CD4-positive, alpha-beta T cell (primary cell): ENCODE results near the gene TAF1C. TPM values are rescaled to one million over a fixed set of nuclear protein-coding genes. Genes with fewer than 3 reads are reported as not detected.

Experiments
- ATAC-seq: fragments of 200-7000 bp; cut with Tn5 transposase; one replicate; pipeline ENCODE4 v1.10.0; 2022; ENCODE audit warnings: mild to moderate bottlenecking; ENCODE audit not compliant: poor library complexity
- CTCF ChIA-PET: fragments of 350-600 bp; sonication (Branson Sonifier 250); formaldehyde crosslinking; loops from one replicate; lab custom pipeline; 2021; ENCODE audit warnings: antibody characterized with exemption, inconsistent platforms; lab: Charles Lee
- POLR2A ChIA-PET: fragments of 350-600 bp; sonication (Branson Sonifier 250); formaldehyde crosslinking; loops from one replicate; lab custom pipeline; 2021; ENCODE audit warnings: antibody characterized with exemption, inconsistent platforms; lab: Charles Lee
- DNase-seq, 14 experiments: peaks; one replicate each; pipeline ENCODE4 v3.0.0-alpha.2; 2013 to 2020; ENCODE audit warnings: mixed read lengths in 2 of 14
- H3K27ac ChIP-seq, 2 donors: one replicate each; pipeline versions ENCODE4 v1.5.1 to v1.7.0; 2013; ENCODE audit warnings: low read length in 2 of 2, low read depth in 1 of 2, mild to moderate bottlenecking in 1 of 2
- H3K27me3 ChIP-seq, 2 experiments: 1 replicate in 1 of 2; 2 replicates in 1 of 2; pipeline versions ENCODE4 v1.6.1 to v1.7.0; 2013; ENCODE audit warnings: low read length in 2 of 2, control low read depth in 1 of 2, mild to moderate bottlenecking in 1 of 2, moderate library complexity in 1 of 2; ENCODE audit not compliant: insufficient read depth in 2 of 2, control insufficient read depth in 1 of 2
- H3K36me3 ChIP-seq: one replicate; pipeline ENCODE4 v1.6.1; 2013; ENCODE audit warnings: low read length, control low read depth; ENCODE audit not compliant: insufficient read depth
- H3K4me1 ChIP-seq: one replicate; pipeline ENCODE4 v1.6.1; 2013; ENCODE audit warnings: low read length, control low read depth; ENCODE audit not compliant: insufficient read depth
- H3K4me3 ChIP-seq: one replicate; pipeline ENCODE4 v1.5.1; 2013; ENCODE audit warnings: mild to moderate bottlenecking, low read length, moderate library complexity
- H3K9me3 ChIP-seq, 2 experiments: 1 replicate in 1 of 2; 2 replicates in 1 of 2; pipeline versions ENCODE4 v1.6.1 to v1.7.0; 2013; ENCODE audit warnings: low read length in 2 of 2, mild to moderate bottlenecking in 2 of 2, control low read depth in 1 of 2, moderate library complexity in 1 of 2; ENCODE audit not compliant: control insufficient read depth in 1 of 2, insufficient read depth in 1 of 2
- H3K27ac Mint-ChIP-seq: one replicate; pipeline ENCODE4 v1.8.0; 2020; ENCODE audit warnings: mixed read lengths
- H3K27me3 Mint-ChIP-seq: one replicate; pipeline ENCODE4 v1.8.0; 2021; ENCODE audit warnings: mixed read lengths
- H3K36me3 Mint-ChIP-seq: one replicate; pipeline ENCODE4 v1.8.0; 2021; ENCODE audit warnings: low read depth, mixed read lengths
- H3K4me1 Mint-ChIP-seq: one replicate; pipeline ENCODE4 v1.8.0; 2021; ENCODE audit warnings: low read depth, mixed read lengths
- H3K4me3 Mint-ChIP-seq: one replicate; pipeline ENCODE4 v1.8.0; 2020; ENCODE audit warnings: mild to moderate bottlenecking, mixed read lengths
- H3K9me3 Mint-ChIP-seq: one replicate; pipeline ENCODE4 v1.8.0; 2020; ENCODE audit warnings: mixed read lengths
- intact Hi-C, 2 experiments: fragments of 100-400 bp; cut with DNase I in 1 of 2; cut with micrococcal nuclease in 1 of 2; formaldehyde crosslinking; loops; one replicate each; pipeline versions ENCODE4 v1.15.1 to v1.9.0; 2023 to 2025; cut with DNase I, micrococcal nuclease
- total RNA-seq, 174 experiments: library from RNA in 2 of 174; stranded (reverse) in 2 of 174; gene quantifications; one replicate each; pipeline ENCODE4 v1.2.3 and lab custom pipeline; 2021 to 2026
- TF ChIP-seq, protein P1 (sequence below): fragments of 200-600 bp; IDR thresholded peaks from one replicate; pipeline ENCODE4 v1.8.0; 2022; ENCODE audit warnings: antibody characterized with exemption, mild to moderate bottlenecking

The TAF1C gene
- total RNA-seq, 2 experiments from 2014 or later = 75.6 to 82.1 TPM

- ATAC-seq = no peak
- TF ChIP-seq, protein P1, sequence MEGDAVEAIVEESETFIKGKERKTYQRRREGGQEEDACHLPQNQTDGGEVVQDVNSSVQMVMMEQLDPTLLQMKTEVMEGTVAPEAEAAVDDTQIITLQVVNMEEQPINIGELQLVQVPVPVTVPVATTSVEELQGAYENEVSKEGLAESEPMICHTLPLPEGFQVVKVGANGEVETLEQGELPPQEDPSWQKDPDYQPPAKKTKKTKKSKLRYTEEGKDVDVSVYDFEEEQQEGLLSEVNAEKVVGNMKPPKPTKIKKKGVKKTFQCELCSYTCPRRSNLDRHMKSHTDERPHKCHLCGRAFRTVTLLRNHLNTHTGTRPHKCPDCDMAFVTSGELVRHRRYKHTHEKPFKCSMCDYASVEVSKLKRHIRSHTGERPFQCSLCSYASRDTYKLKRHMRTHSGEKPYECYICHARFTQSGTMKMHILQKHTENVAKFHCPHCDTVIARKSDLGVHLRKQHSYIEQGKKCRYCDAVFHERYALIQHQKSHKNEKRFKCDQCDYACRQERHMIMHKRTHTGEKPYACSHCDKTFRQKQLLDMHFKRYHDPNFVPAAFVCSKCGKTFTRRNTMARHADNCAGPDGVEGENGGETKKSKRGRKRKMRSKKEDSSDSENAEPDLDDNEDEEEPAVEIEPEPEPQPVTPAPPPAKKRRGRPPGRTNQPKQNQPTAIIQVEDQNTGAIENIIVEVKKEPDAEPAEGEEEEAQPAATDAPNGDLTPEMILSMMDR = no peak
- no peak for DNase-seq
- H3K27me3 Mint-ChIP-seq = no peaks in the 10 kb centered on the region
- H3K27ac Mint-ChIP-seq = no peak overlapping the region
- H3K9me3 Mint-ChIP-seq = no peaks in the 10 kb centered on the region
- intact Hi-C loops = no loop called here
- no peaks in the 10 kb centered on the region for H3K36me3 Mint-ChIP-seq
- ChIA-PET POLR2A (no interaction called here), CTCF (no interaction called here)
- no peak overlapping the region for H3K4me3 Mint-ChIP-seq
- Histone ChIP-seq H3K36me3 (no peaks in the 10 kb centered on the region), H3K27me3 (no peaks in the 10 kb centered on the region), H3K27ac (no peak overlapping the region), H3K9me3 (no peaks in the 10 kb centered on the region), H3K4me3 (no peak overlapping the region), H3K4me1 (peaks cover 8% of the 10 kb centered on the region)
- H3K4me1 Mint-ChIP-seq = peaks cover 6% of the 10 kb centered on the region
Observed at GRCh38 chr16:84199097-84199496, 12.2 kb upstream of the TAF1C start.

- Mint-ChIP-seq H3K4me1 (peaks cover 13% of the 10 kb centered on the region), H3K27me3 (no peaks in the 10 kb centered on the region), H3K4me3 (no peak overlapping the region), H3K9me3 (no peaks in the 10 kb centered on the region), H3K27ac (no peak overlapping the region), H3K36me3 (no peaks in the 10 kb centered on the region)
- no peak for DNase-seq
- H3K9me3 ChIP-seq = no peaks in the 10 kb centered on the region
- CTCF ChIA-PET = interaction anchor here (1.0 kb wide), 1 partner anchor 11 kb away, joined by 3 read pairs; the partner anchor contains the start of gene TAF1C
- H3K27ac ChIP-seq = no peak overlapping the region
- no peak overlapping the region for H3K4me3 ChIP-seq
- peaks cover 15% of the 10 kb centered on the region for H3K4me1 ChIP-seq
- TF ChIP-seq, protein P1 = no peak
- no peaks in the 10 kb centered on the region for H3K27me3 ChIP-seq
- POLR2A ChIA-PET = no interaction called here
- no peak for ATAC-seq
- intact Hi-C loops = no loop called here
- no peaks in the 10 kb centered on the region for H3K36me3 ChIP-seq
Observed at GRCh38 chr16:84198401-84198800, 11.5 kb upstream of the TAF1C start.

GRCh38 chr16:84197466-84198128 lies 10.7 kb upstream of the TAF1C start:
- ChIA-PET POLR2A (no interaction called here), CTCF (interaction anchor here (1.0 kb wide), 1 partner anchor 11 kb away, joined by 3 read pairs; the partner anchor contains the start of gene TAF1C)
- Histone ChIP-seq H3K36me3 (no peaks in the 10 kb centered on the region), H3K27ac (no peak overlapping the region), H3K27me3 (no peaks in the 10 kb centered on the region), H3K9me3 (no peaks in the 10 kb centered on the region), H3K4me1 (peaks cover 21% of the 10 kb centered on the region), H3K4me3 (no peak overlapping the region)
- no peaks in the 10 kb centered on the region for H3K9me3 Mint-ChIP-seq
- H3K4me3 Mint-ChIP-seq = no peak overlapping the region
- ATAC-seq = no peak
- H3K27ac Mint-ChIP-seq = no peak overlapping the region
- H3K4me1 Mint-ChIP-seq = peaks cover 19% of the 10 kb centered on the region
- no peaks in the 10 kb centered on the region for H3K27me3 Mint-ChIP-seq
- intact Hi-C loops = no loop called here
- no peak for DNase-seq
- H3K36me3 Mint-ChIP-seq = no peaks in the 10 kb centered on the region
- TF ChIP-seq, protein P1 = no peak
